Mesenchymal stem cell (in vitro differentiated cells and primary cell): Measurements from ENCODE around the gene TNFSF10.

Source experiments
- DNase-seq: peaks from one replicate; pipeline ENCODE4 v3.0.0-alpha.2; 2013
- H2AFZ ChIP-seq: one replicate; pipeline ENCODE4 v1.6.1; 2013; ENCODE audit warnings: low read depth, mild to moderate bottlenecking, control low read depth, inconsistent platforms, low read length, moderate library complexity
- H2AK5ac ChIP-seq: 2 replicates; pipeline ENCODE4 v1.6.1; 2013; ENCODE audit warnings: low read length, moderate library complexity, mild to moderate bottlenecking, inconsistent platforms; ENCODE audit not compliant: severe bottlenecking
- H2BK120ac ChIP-seq: one replicate; pipeline ENCODE4 v1.6.1; 2013; ENCODE audit warnings: low read depth, mild to moderate bottlenecking, inconsistent platforms, low read length, moderate library complexity
- H2BK12ac ChIP-seq, 2 experiments: one replicate each; pipeline ENCODE4 v1.6.1; 2013; ENCODE audit warnings: inconsistent platforms in 2 of 2, low read length in 2 of 2, mild to moderate bottlenecking in 2 of 2, moderate library complexity in 2 of 2, control low read depth in 1 of 2
- H2BK15ac ChIP-seq: one replicate; pipeline ENCODE4 v1.6.1; 2013; ENCODE audit warnings: mild to moderate bottlenecking, low read depth, inconsistent platforms; ENCODE audit not compliant: poor library complexity, severe bottlenecking
- H2BK5ac ChIP-seq: 2 replicates; pipeline ENCODE4 v1.6.1; 2013; ENCODE audit warnings: low read depth, mild to moderate bottlenecking, low read length, control low read depth, inconsistent platforms; ENCODE audit not compliant: poor library complexity, severe bottlenecking
- H3K14ac ChIP-seq, 2 experiments: one replicate each; pipeline ENCODE4 v1.6.1; 2013; ENCODE audit warnings: inconsistent platforms in 2 of 2, low read length in 2 of 2, control low read depth in 1 of 2, mild to moderate bottlenecking in 1 of 2, moderate library complexity in 1 of 2
- H3K18ac ChIP-seq, 2 experiments: one replicate each; pipeline ENCODE4 v1.6.1; 2013; ENCODE audit warnings: inconsistent platforms in 2 of 2, low read length in 2 of 2, control low read depth in 1 of 2, low read depth in 1 of 2, mild to moderate bottlenecking in 1 of 2
- H3K23ac ChIP-seq, 2 experiments: one replicate each; pipeline ENCODE4 v1.6.1; 2013; ENCODE audit warnings: inconsistent platforms in 2 of 2, low read length in 2 of 2, mild to moderate bottlenecking in 2 of 2, moderate library complexity in 2 of 2, control low read depth in 1 of 2
- H3K27ac ChIP-seq: 2 replicates; pipeline ENCODE4 v1.5.1; 2013; ENCODE audit warnings: mild to moderate bottlenecking, moderate library complexity, low read length, control low read depth, inconsistent platforms; ENCODE audit not compliant: poor library complexity, severe bottlenecking
- H3K27me3 ChIP-seq, 2 experiments: 2 replicates each; pipeline versions ENCODE4 v1.6.1 to v1.7.0; 2013; ENCODE audit warnings: low read length in 2 of 2, mild to moderate bottlenecking in 2 of 2, moderate library complexity in 2 of 2, control low read depth in 1 of 2, inconsistent platforms in 1 of 2; ENCODE audit not compliant: control insufficient read depth in 1 of 2, insufficient read depth in 1 of 2
- H3K36me3 ChIP-seq, 2 experiments: 2 replicates each; pipeline versions ENCODE4 v1.6.1 to v1.7.0; 2013; ENCODE audit warnings: low read length in 2 of 2, control low read depth in 1 of 2, inconsistent platforms in 1 of 2, low read depth in 1 of 2, mild to moderate bottlenecking in 1 of 2; ENCODE audit not compliant: insufficient read depth in 2 of 2, control insufficient read depth in 1 of 2
- H3K4ac ChIP-seq, 2 experiments: one replicate each; pipeline ENCODE4 v1.6.1; 2013; ENCODE audit warnings: inconsistent platforms in 2 of 2, low read length in 2 of 2, mild to moderate bottlenecking in 2 of 2, moderate library complexity in 2 of 2, control low read depth in 1 of 2, low read depth in 1 of 2
- H3K4me1 ChIP-seq: 2 replicates; pipeline ENCODE4 v1.6.1; 2013; ENCODE audit warnings: low read depth, low read length, control low read depth; ENCODE audit not compliant: control insufficient read depth, insufficient read depth
- H3K4me2 ChIP-seq: 2 replicates; pipeline ENCODE4 v1.6.1; 2013; ENCODE audit warnings: low read length, mild to moderate bottlenecking, inconsistent platforms; ENCODE audit not compliant: poor library complexity, severe bottlenecking
- H3K4me3 ChIP-seq, 2 experiments: 2 replicates each; pipeline versions ENCODE4 v1.5.1 to v1.7.0; 2013; ENCODE audit warnings: low read length in 2 of 2, mild to moderate bottlenecking in 2 of 2, control low read depth in 1 of 2, low read depth in 1 of 2; ENCODE audit not compliant: insufficient read depth in 1 of 2
- H3K79me1 ChIP-seq: replicated peaks from 2 replicates; pipeline ENCODE4 v1.6.1; 2013; ENCODE audit warnings: mild to moderate bottlenecking, control low read depth, low read length, inconsistent platforms; ENCODE audit not compliant: poor library complexity, severe bottlenecking
- H3K9ac ChIP-seq: 2 replicates; pipeline ENCODE4 v1.7.0; 2013; ENCODE audit warnings: mild to moderate bottlenecking, low read length, moderate library complexity
- H3K9me3 ChIP-seq: 2 replicates; pipeline ENCODE4 v1.7.0; 2013; ENCODE audit warnings: mild to moderate bottlenecking, low read length; ENCODE audit not compliant: control insufficient read depth
- H4K8ac ChIP-seq: one replicate; pipeline ENCODE4 v1.6.1; 2013; ENCODE audit warnings: inconsistent platforms, mild to moderate bottlenecking, low read length, moderate library complexity
- H4K91ac ChIP-seq: one replicate; pipeline ENCODE4 v1.6.1; 2013; ENCODE audit warnings: mild to moderate bottlenecking, low read length, inconsistent platforms
- WGBS: methylation state at CpG from one replicate; pipeline ENCODE4 v1.1.7; 2013; ENCODE audit warnings: mixed read lengths; 5-methylcytosine and 5-hydroxymethylcytosine counted together

Gene TNFSF10

DNA sequence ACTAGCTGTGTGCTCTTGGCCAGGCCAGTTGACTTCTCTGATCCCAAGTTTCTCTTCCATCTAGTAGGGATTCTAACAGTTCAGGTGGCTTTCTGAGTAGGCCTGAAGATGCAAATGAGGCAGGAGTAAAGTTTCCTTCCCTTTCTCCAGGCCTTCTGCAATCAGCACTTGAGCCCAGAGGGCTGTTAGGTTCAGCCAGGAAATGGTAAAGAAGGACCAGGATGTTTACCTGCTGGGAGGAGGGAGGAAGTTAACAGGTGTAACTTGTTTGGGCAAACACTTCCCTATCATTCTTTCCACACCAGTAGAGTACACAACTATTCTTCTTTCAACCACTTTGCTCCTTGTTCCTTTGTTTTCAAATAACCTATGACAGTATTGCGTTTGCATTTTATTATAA lies 13.3 kb upstream of the TNFSF10 start:
- Histone ChIP-seq H3K14ac (no peak overlapping the region), H2AFZ (no peak overlapping the region), H2BK120ac (no peak overlapping the region), H3K36me3 (no peaks in the 10 kb centered on the region), H2BK5ac (no peak overlapping the region), H2BK15ac (no peak overlapping the region), H3K9ac (no peak overlapping the region), H3K27ac (no peak overlapping the region), H4K91ac (no peak overlapping the region), H4K8ac (no peak overlapping the region), H3K4me1 (peaks cover 3% of the 10 kb centered on the region), H3K9me3 (no peaks in the 10 kb centered on the region), H3K4me3 (no peak overlapping the region), H3K79me1 (no peaks in the 10 kb centered on the region), H3K4me2 (no peak overlapping the region), H2AK5ac (no peak overlapping the region), H3K18ac (no peak overlapping the region), H3K4ac (no peak overlapping the region), H3K23ac (no peak overlapping the region), H2BK12ac (no peak overlapping the region), H3K27me3 (no peaks in the 10 kb centered on the region)
- no peak for DNase-seq
- 100% methylated on average over 1 of the region's 1 CpG for WGBS

DNA sequence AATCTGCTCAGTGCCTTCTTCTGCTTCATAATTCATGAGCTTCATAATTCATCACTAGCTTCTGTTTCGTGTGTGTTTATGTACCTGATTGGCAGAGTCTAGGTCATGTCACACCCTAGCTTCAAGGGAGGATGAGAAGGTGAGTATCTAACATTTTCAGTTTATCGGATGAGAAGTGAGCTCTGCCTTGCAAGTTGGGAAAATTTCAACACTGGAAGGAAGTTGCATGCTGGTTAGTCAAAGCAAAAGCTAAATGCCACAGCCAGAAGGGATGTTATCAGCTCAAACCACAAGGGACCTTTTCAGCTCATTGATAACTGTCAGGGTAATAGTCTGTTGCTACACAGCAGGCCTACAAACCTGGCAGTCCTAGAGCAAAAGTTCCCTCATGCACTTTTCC lies 7.3 kb upstream of the TNFSF10 start:
- Histone ChIP-seq H3K23ac (no peak overlapping the region), H3K4me2 (no peak overlapping the region), H3K18ac (no peak overlapping the region), H3K79me1 (no peaks in the 10 kb centered on the region), H3K4ac (no peak overlapping the region), H4K91ac (no peak overlapping the region), H3K27ac (no peak overlapping the region), H3K4me1 (no peaks in the 10 kb centered on the region), H2BK12ac (no peak overlapping the region), H2AK5ac (no peak overlapping the region), H3K9ac (no peak overlapping the region), H3K9me3 (no peaks in the 10 kb centered on the region), H4K8ac (no peak overlapping the region), H3K4me3 (no peak overlapping the region), H2BK5ac (peak overlapping the region; percentile 22), H2BK120ac (no peak overlapping the region), H3K14ac (no peak overlapping the region), H3K27me3 (no peaks in the 10 kb centered on the region), H2AFZ (no peak overlapping the region), H3K36me3 (no peaks in the 10 kb centered on the region), H2BK15ac (no peak overlapping the region)
- peak; percentile 18 for DNase-seq
- WGBS: 80% methylated on average over 2 of the region's 2 CpGs

DNA sequence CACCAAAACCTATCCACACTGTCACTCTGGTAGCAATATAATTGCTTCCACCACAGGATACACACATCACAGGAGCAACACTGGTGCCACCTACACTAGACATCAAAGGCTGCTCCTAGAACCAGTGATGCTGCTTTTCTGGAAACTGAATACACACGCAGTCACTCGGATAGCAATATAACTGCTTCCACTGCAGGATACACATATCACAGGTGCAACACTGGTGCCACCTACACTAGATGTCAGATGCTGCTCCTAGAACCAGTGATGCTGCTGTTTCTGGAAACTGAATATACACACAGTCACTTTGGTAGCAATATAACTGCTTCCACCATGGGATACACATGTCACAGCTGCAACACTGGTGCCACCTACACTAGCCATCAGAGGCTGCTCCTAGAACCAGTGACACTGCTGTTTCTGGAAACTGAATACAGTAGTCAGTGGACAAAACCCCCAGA lies 6.9 kb upstream of the TNFSF10 start:
- no peak overlapping the region for H3K9ac ChIP-seq
- H2AFZ ChIP-seq: no peak overlapping the region
- no peak overlapping the region for H3K4ac ChIP-seq
- WGBS: 100% methylated on average over 2 of the region's 2 CpGs
- no peaks in the 10 kb centered on the region for H3K36me3 ChIP-seq
- no peak overlapping the region for H2BK5ac ChIP-seq
- no peak overlapping the region for H2BK15ac ChIP-seq
- H4K8ac ChIP-seq: no peak overlapping the region
- no peaks in the 10 kb centered on the region for H3K27me3 ChIP-seq
- H3K27ac ChIP-seq: no peak overlapping the region
- no peak overlapping the region for H2BK120ac ChIP-seq
- no peak overlapping the region for H3K4me3 ChIP-seq
- H3K4me1 ChIP-seq: no peaks in the 10 kb centered on the region
- H4K91ac ChIP-seq: no peak overlapping the region
- no peak overlapping the region for H3K18ac ChIP-seq
- H2BK12ac ChIP-seq: peak overlapping the region in 1 of 2 experiments; percentile 42
- no peak overlapping the region for H2AK5ac ChIP-seq
- DNase-seq: no peak
- no peak overlapping the region for H3K14ac ChIP-seq
- peak overlapping the region in 1 of 2 experiments; percentile 83 for H3K23ac ChIP-seq
- H3K4me2 ChIP-seq: no peak overlapping the region
- no peaks in the 10 kb centered on the region for H3K79me1 ChIP-seq
- no peaks in the 10 kb centered on the region for H3K9me3 ChIP-seq

DNA sequence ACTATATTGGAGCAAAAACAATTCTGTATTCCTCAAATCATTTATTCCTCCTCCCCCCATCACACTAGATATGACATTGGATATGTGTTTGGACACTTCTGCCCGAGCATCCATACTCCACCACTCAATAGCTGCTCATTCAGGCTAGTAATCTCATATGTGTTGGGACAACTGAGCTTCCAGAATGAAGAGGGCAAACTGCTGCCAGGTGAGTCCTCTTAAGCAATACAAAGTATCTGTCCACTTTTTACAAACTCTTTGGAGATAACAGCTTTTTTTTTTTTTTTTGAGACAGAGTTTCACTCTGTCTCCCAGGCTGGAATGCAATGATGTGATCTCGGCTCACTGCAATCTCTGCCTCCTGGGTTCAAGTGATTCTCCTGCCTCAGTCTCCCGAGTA lies 5.4 kb upstream of the TNFSF10 start:
- H2BK120ac ChIP-seq: no peak overlapping the region
- no peaks in the 10 kb centered on the region for H3K36me3 ChIP-seq
- H2BK5ac ChIP-seq: no peak overlapping the region
- no peak for DNase-seq
- H3K4me1 ChIP-seq: no peaks in the 10 kb centered on the region
- H2BK15ac ChIP-seq: no peak overlapping the region
- no peak overlapping the region for H4K8ac ChIP-seq
- H3K14ac ChIP-seq: no peak overlapping the region
- H3K79me1 ChIP-seq: no peaks in the 10 kb centered on the region
- H3K4me2 ChIP-seq: no peak overlapping the region
- no peak overlapping the region for H3K9ac ChIP-seq
- H3K27me3 ChIP-seq: no peaks in the 10 kb centered on the region
- H3K4me3 ChIP-seq: no peak overlapping the region
- H2AFZ ChIP-seq: no peak overlapping the region
- H2AK5ac ChIP-seq: no peak overlapping the region
- H4K91ac ChIP-seq: no peak overlapping the region
- H3K9me3 ChIP-seq: no peaks in the 10 kb centered on the region
- no peak overlapping the region for H3K27ac ChIP-seq
- no peak overlapping the region for H3K4ac ChIP-seq
- WGBS: 97% methylated on average over 3 of the region's 3 CpGs
- H3K18ac ChIP-seq: no peak overlapping the region
- no peak overlapping the region for H3K23ac ChIP-seq
- H2BK12ac ChIP-seq: no peak overlapping the region
